ENCODE results near the gene IGF1.

Gene IGF1

GRCh38 chr12:102433304-102433703, 47.1 kb downstream of the IGF1 start:
- in situ Hi-C loops (cut with MboI; ENCODE audit: low sequenced_read_pairs), result no loop called here

GRCh38 chr12:102430661-102431060, 49.7 kb downstream of the IGF1 start:
- in situ Hi-C loops (cut with MboI; ENCODE audit: low sequenced_read_pairs), result no loop called here

- in situ Hi-C loops (cut with MboI; ENCODE audit: low sequenced_read_pairs), result no loop called here
These were observed 50.9 kb downstream of the IGF1 start for GRCh38 chr12:102429211-102430154.

- in situ Hi-C loops (cut with MboI; ENCODE audit: low sequenced_read_pairs), result no loop called here
These were observed 52.8 kb downstream of the IGF1 start for GRCh38 chr12:102427543-102427941.

GRCh38 chr12:102426599-102427542, 53.5 kb downstream of the IGF1 start:
- in situ Hi-C loops (cut with MboI; ENCODE audit: low sequenced_read_pairs), result no loop called here

- in situ Hi-C loops (cut with MboI; ENCODE audit: low sequenced_read_pairs), result no loop called here
These were observed 55.0 kb downstream of the IGF1 start for GRCh38 chr12:102425109-102426039.

- in situ Hi-C loops (cut with MboI; ENCODE audit: low sequenced_read_pairs), result no loop called here
These were observed 56.9 kb downstream of the IGF1 start for GRCh38 chr12:102423462-102423861.

- in situ Hi-C loops (cut with MboI; ENCODE audit: low sequenced_read_pairs), result no loop called here
These were observed 58.4 kb downstream of the IGF1 start for GRCh38 chr12:102421802-102422583.

GRCh38 chr12:102419094-102419764, 61.1 kb downstream of the IGF1 start:
- in situ Hi-C loops (cut with MboI; ENCODE audit: low sequenced_read_pairs), result no loop called here

GRCh38 chr12:102417055-102417454, 63.3 kb downstream of the IGF1 start:
- in situ Hi-C loops (cut with MboI; ENCODE audit: low sequenced_read_pairs), result no loop called here

- in situ Hi-C loops (cut with MboI; ENCODE audit: low sequenced_read_pairs), result no loop called here
These were observed 64.8 kb downstream of the IGF1 start for GRCh38 chr12:102415515-102415914.

- in situ Hi-C loops (cut with MboI; ENCODE audit: low sequenced_read_pairs), result no loop called here
These were observed 67.0 kb downstream of the IGF1 start for GRCh38 chr12:102413396-102413795.

GRCh38 chr12:102410511-102410910, 69.9 kb downstream of the IGF1 start:
- in situ Hi-C loops (cut with MboI; ENCODE audit: low sequenced_read_pairs), result no loop called here

- in situ Hi-C loops (cut with MboI; ENCODE audit: low sequenced_read_pairs), result no loop called here
These were observed 71.7 kb downstream of the IGF1 start for GRCh38 chr12:102408487-102409297.

GRCh38 chr12:102407776-102408486, 72.4 kb downstream of the IGF1 start:
- in situ Hi-C loops (cut with MboI; ENCODE audit: low sequenced_read_pairs), result no loop called here

- in situ Hi-C loops (cut with MboI; ENCODE audit: low sequenced_read_pairs), result no loop called here
These were observed 74.3 kb downstream of the IGF1 start for GRCh38 chr12:102406033-102406584.

GRCh38 chr12:102401087-102401486, 79.3 kb downstream of the IGF1 start:
- in situ Hi-C loops (cut with MboI; ENCODE audit: low sequenced_read_pairs), result no loop called here
